ENCODE results near the gene TRAF1. TPM values are rescaled to one million over a fixed set of nuclear protein-coding genes. Genes with fewer than 3 reads are reported as not detected.
"Not testable (repeated sequence)": the region's sequence is repeated elsewhere in the genome, so short reads cannot be mapped to it uniquely, and the experiment has no call there.

The TRAF1 gene
- total RNA-seq (2014; rRNA removed; shearing (Covaris generic)), result 3.1 and 3.4 TPM in 2 replicates

- peak; percentile 27 for DNase-seq (ENCODE audit: low read depth)
Observed at GRCh38 chr9:120926397-120926928, at the start of gene TRAF1. Gene TRAF1, minus strand, starts transcription at chr9:120926796. Its CDS starts 721 bp downstream, at chr9:120926075.

GRCh38 chr9:120974921-120975320 is 48.3 kb upstream of the TRAF1 start:
- DNase-seq (ENCODE audit: low read depth), result peak; percentile 36

- DNase-seq (ENCODE audit: low read depth), result no peak
Observed at GRCh38 chr9:120974181-120974580, 47.6 kb upstream of the TRAF1 start.

GRCh38 chr9:120971938-120972337 is 45.3 kb upstream of the TRAF1 start:
- DNase-seq (ENCODE audit: low read depth), result no peak

GRCh38 chr9:120971471-120971870 is 44.9 kb upstream of the TRAF1 start:
- not testable (repeated sequence) for DNase-seq (ENCODE audit: low read depth)

- DNase-seq (ENCODE audit: low read depth), result no peak
Observed at GRCh38 chr9:120970244-120970643, 43.6 kb upstream of the TRAF1 start.

- no peak for DNase-seq (ENCODE audit: low read depth)
Observed at GRCh38 chr9:120966013-120966369, 39.4 kb upstream of the TRAF1 start.

GRCh38 chr9:120965344-120966012 is 38.9 kb upstream of the TRAF1 start:
- peak; percentile 35 for DNase-seq (ENCODE audit: low read depth)

- DNase-seq (ENCODE audit: low read depth), result no peak
Observed at GRCh38 chr9:120961936-120962335, 35.3 kb upstream of the TRAF1 start.

GRCh38 chr9:120960001-120960400 is 33.4 kb upstream of the TRAF1 start:
- DNase-seq (ENCODE audit: low read depth), result no peak

GRCh38 chr9:120956862-120957261 is 30.3 kb upstream of the TRAF1 start:
- DNase-seq (ENCODE audit: low read depth), result no peak

- no peak for DNase-seq (ENCODE audit: low read depth)
Observed at GRCh38 chr9:120951960-120952618, 25.5 kb upstream of the TRAF1 start.

GRCh38 chr9:120950421-120951388 is 24.1 kb upstream of the TRAF1 start:
- DNase-seq (ENCODE audit: low read depth), result peak; percentile 63

- no peak for DNase-seq (ENCODE audit: low read depth)
Observed at GRCh38 chr9:120949290-120949689, 22.7 kb upstream of the TRAF1 start.

GRCh38 chr9:120948824-120949223 is 22.2 kb upstream of the TRAF1 start:
- DNase-seq (ENCODE audit: low read depth), result no peak

- no peak for DNase-seq (ENCODE audit: low read depth)
Observed at GRCh38 chr9:120947222-120947621, 20.6 kb upstream of the TRAF1 start.

- DNase-seq (ENCODE audit: low read depth), result peak; percentile 26
Observed at GRCh38 chr9:120946259-120946658, 19.7 kb upstream of the TRAF1 start.

- no peak for DNase-seq (ENCODE audit: low read depth)
Observed at GRCh38 chr9:120944948-120945347, 18.4 kb upstream of the TRAF1 start.

- DNase-seq (ENCODE audit: low read depth), result no peak
Observed at GRCh38 chr9:120944434-120944843, 17.8 kb upstream of the TRAF1 start.

- DNase-seq (ENCODE audit: low read depth), result no peak
Observed at GRCh38 chr9:120942186-120943001, 15.8 kb upstream of the TRAF1 start.

All from RPMI7951 (cell line).